HG02870 (cell line): ENCODE results near the gene KATNAL2.
"Not testable (repeated sequence)": the region's sequence is repeated elsewhere in the genome, so short reads cannot be mapped to it uniquely, and the experiment has no call there.

Source experiments
- ATAC-seq: cut with Tn5 transposase; IDR thresholded peaks from one replicate; pipeline ENCODE4 v1.9.1; 2021; ENCODE audit warnings: mild to moderate bottlenecking, moderate library complexity; ENCODE audit not compliant: unreplicated experiment

KATNAL2 gene

GRCh38 chr18:47032945-47033344, 115.5 kb downstream of the KATNAL2 start:
- no peak for ATAC-seq

GRCh38 chr18:47034591-47034990, 117.2 kb downstream of the KATNAL2 start:
- ATAC-seq: not testable (repeated sequence)

- ATAC-seq: no peak
Observed at GRCh38 chr18:47035156-47035671, 117.8 kb downstream of the KATNAL2 start, which contains the start of gene ELOA2. TSS of gene ELOA2 (minus strand) at chr18:47035621. CDS start at chr18:47035264, 357 bp downstream.

GRCh38 chr18:47036298-47036874, 119.0 kb downstream of the KATNAL2 start:
- ATAC-seq: no peak

- no peak for ATAC-seq
Observed at GRCh38 chr18:47036927-47037578, 119.7 kb downstream of the KATNAL2 start.

- no peak for ATAC-seq
Observed at GRCh38 chr18:47040982-47041381, 123.6 kb downstream of the KATNAL2 start.

GRCh38 chr18:47050468-47050867, 133.1 kb downstream of the KATNAL2 start:
- ATAC-seq: no peak

GRCh38 chr18:47054369-47054768, 137.0 kb downstream of the KATNAL2 start:
- ATAC-seq: no peak

GRCh38 chr18:47062471-47062870, 145.1 kb downstream of the KATNAL2 start:
- ATAC-seq: no peak

- ATAC-seq: no peak
Observed at GRCh38 chr18:47063096-47063495, 145.7 kb downstream of the KATNAL2 start.

- no peak for ATAC-seq
Observed at GRCh38 chr18:47067648-47068047, 150.2 kb downstream of the KATNAL2 start.

GRCh38 chr18:47075098-47075883, 157.9 kb downstream of the KATNAL2 start:
- no peak for ATAC-seq

- ATAC-seq: no peak
Observed at GRCh38 chr18:47077111-47077510, 159.7 kb downstream of the KATNAL2 start.

- no peak for ATAC-seq
Observed at GRCh38 chr18:47080872-47081271, 163.5 kb downstream of the KATNAL2 start.

GRCh38 chr18:47081578-47081977, 164.2 kb downstream of the KATNAL2 start:
- ATAC-seq: no peak

- ATAC-seq: no peak
Observed at GRCh38 chr18:47087676-47088075, 170.3 kb downstream of the KATNAL2 start.

- no peak for ATAC-seq
Observed at GRCh38 chr18:47095810-47096209, 178.4 kb downstream of the KATNAL2 start.

GRCh38 chr18:47100212-47100831, 182.9 kb downstream of the KATNAL2 start:
- ATAC-seq: no peak

GRCh38 chr18:47108373-47108772, 191.0 kb downstream of the KATNAL2 start:
- ATAC-seq: no peak

- no peak for ATAC-seq
Observed at GRCh38 chr18:47108998-47109405, 191.6 kb downstream of the KATNAL2 start.

- no peak for ATAC-seq
Observed at GRCh38 chr18:47109720-47110119, 192.3 kb downstream of the KATNAL2 start.
